Esophagus muscularis mucosa (tissue), 4 donors: ENCODE measurements around the gene PRPF31. TPM values are rescaled to one million over a fixed set of nuclear protein-coding genes. Genes with fewer than 3 reads are reported as not detected.

Experiments
- DNase-seq: peaks from one replicate; pipeline ENCODE4 v3.0.0-alpha.2; 2017; ENCODE audit errors: extremely low spot score
- H3K27ac ChIP-seq, 4 donors: fragments of 200-600 bp; sonication (generic); replicated peaks in 1 of 4; 1 replicate in 3 of 4; 2 replicates in 1 of 4; pipeline ENCODE4 v1.5.1; 2016 to 2019; ENCODE audit warnings: mild to moderate bottlenecking in 1 of 4
- H3K27me3 ChIP-seq, 4 donors: fragments of 200-600 bp; sonication (generic); one replicate each; pipeline versions ENCODE4 v1.5.1 to v1.6.0; 2016 to 2019
- H3K36me3 ChIP-seq, 4 donors: fragments of 200-600 bp; sonication (generic); one replicate each; pipeline ENCODE4 v1.5.1; 2016 to 2019
- H3K4me1 ChIP-seq, 4 donors: fragments of 200-600 bp; sonication (generic); one replicate each; pipeline ENCODE4 v1.5.1; 2016 to 2019
- H3K4me3 ChIP-seq, 4 donors: fragments of 200-600 bp; sonication (generic); 1 replicate in 2 of 4; 2 replicates in 2 of 4; pipeline ENCODE4 v1.5.1; 2016 to 2019; ENCODE audit warnings: mild to moderate bottlenecking in 4 of 4, moderate library complexity in 1 of 4
- H3K9me3 ChIP-seq, 4 donors: fragments of 200-600 bp; sonication (generic); 1 replicate in 3 of 4; 2 replicates in 1 of 4; pipeline ENCODE4 v1.5.1; 2016 to 2019
- EP300 ChIP-seq: sonication (generic); formaldehyde crosslinking; IDR thresholded peaks from one replicate; pipeline ENCODE4 v1.6.1; 2017; ENCODE audit warnings: antibody characterized with exemption
- POLR2A ChIP-seq: fragments of 450-650 bp; IDR thresholded peaks from one replicate; pipeline ENCODE4 v1.6.1; 2017; ENCODE audit warnings: antibody characterized with exemption, moderate library complexity, mild to moderate bottlenecking, low read depth
- POLR2AphosphoS5 ChIP-seq, 2 donors: sonication (generic); formaldehyde crosslinking; IDR thresholded peaks; one replicate each; pipeline ENCODE4 v1.6.1; 2017; ENCODE audit warnings: antibody characterized with exemption in 2 of 2
- WGBS: methylation state at CpG from one replicate; pipeline ENCODE4 v1.1.5; 2018; 5-methylcytosine and 5-hydroxymethylcytosine counted together
- intact Hi-C: fragments of 100-400 bp; cut with DNase I; formaldehyde crosslinking; loops from one replicate; pipeline ENCODE4 v1.15.1; 2023
- total RNA-seq, 4 donors: library from RNA; depleted of rRNA; stranded (reverse); fragments of >200 nt; gene quantifications; one replicate each; pipeline versions ENCODE4 v1.1.0 to v1.2.1, GENCODE V29; 2016
- TF ChIP-seq, protein P1 (sequence below), 3 experiments: fragments of 200-600 bp in 2 of 3; fragments of 450-650 bp in 1 of 3; sonication (generic) in 2 of 3; IDR thresholded peaks; one replicate each; pipeline ENCODE4 v1.5.1; 2017 to 2019; ENCODE audit warnings: antibody characterized with exemption in 3 of 3, mild to moderate bottlenecking in 2 of 3, moderate library complexity in 1 of 3

Gene PRPF31
- total RNA-seq, 4 donors from 2014 or later = 44.9 to 64.3 (median 56.0) TPM

DNA sequence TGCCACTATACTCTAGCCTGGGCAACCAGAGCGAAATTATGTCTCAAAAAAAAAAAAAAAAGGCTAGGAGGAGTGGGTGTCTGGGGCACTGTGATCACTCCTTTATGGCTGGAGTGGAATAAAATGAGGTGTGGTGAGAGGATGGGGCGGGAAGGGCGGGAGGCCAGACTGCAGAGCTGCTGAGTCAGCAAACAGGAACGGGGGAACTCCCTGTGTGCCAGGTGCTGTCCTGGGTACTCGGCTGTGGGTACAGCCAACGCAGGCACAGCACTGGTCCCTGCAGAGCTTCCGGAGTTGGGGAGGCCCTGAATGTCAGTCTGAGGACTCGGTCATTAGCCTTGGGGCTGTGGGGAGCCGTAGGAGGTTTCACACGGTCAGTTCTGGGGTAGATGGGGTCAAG, 5.7 kb downstream of the PRPF31 start:
- TF ChIP-seq, protein P1, sequence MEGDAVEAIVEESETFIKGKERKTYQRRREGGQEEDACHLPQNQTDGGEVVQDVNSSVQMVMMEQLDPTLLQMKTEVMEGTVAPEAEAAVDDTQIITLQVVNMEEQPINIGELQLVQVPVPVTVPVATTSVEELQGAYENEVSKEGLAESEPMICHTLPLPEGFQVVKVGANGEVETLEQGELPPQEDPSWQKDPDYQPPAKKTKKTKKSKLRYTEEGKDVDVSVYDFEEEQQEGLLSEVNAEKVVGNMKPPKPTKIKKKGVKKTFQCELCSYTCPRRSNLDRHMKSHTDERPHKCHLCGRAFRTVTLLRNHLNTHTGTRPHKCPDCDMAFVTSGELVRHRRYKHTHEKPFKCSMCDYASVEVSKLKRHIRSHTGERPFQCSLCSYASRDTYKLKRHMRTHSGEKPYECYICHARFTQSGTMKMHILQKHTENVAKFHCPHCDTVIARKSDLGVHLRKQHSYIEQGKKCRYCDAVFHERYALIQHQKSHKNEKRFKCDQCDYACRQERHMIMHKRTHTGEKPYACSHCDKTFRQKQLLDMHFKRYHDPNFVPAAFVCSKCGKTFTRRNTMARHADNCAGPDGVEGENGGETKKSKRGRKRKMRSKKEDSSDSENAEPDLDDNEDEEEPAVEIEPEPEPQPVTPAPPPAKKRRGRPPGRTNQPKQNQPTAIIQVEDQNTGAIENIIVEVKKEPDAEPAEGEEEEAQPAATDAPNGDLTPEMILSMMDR (IDR thresholded peaks at IDR 0.05) = no peak
- TF ChIP-seq POLR2AphosphoS5 (IDR thresholded peaks at IDR 0.05) (no peak), EP300 (no peak)
- no peak for DNase-seq
- H3K27me3 ChIP-seq = no peaks in the 10 kb centered on the region
- intact Hi-C loops = no loop called here
- no peaks in the 10 kb centered on the region for H3K9me3 ChIP-seq
- peaks cover 51 to 83% (median 80%) of the 10 kb centered on the region in 4 donors for H3K36me3 ChIP-seq
- no peak overlapping the region for H3K4me3 ChIP-seq
- H3K27ac ChIP-seq = no peak overlapping the region
- peaks cover 9 to 11% (median 11%) of the 10 kb centered on the region in 4 donors for H3K4me1 ChIP-seq
- 96% methylated on average over 9 of the region's 10 CpGs for WGBS

DNA sequence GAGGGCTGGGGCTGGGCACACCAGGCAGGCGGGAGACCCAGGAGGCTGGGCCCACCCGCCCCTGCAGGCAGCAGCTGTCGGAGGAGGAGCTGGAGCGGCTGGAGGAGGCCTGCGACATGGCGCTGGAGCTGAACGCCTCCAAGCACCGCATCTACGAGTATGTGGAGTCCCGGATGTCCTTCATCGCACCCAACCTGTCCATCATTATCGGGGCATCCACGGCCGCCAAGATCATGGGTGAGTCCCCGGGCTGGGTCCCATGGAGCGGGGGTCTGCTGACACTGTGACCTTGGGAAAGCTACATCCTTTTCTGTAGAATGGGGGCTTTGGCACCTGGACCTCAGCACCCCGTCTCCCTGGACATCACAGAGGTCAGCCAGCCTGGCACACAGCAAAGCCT, 8.1 kb downstream of the PRPF31 start:
- no peak for DNase-seq
- TF ChIP-seq, protein P1 (IDR thresholded peaks at IDR 0.05) = no peak
- TF ChIP-seq POLR2AphosphoS5 (IDR thresholded peaks at IDR 0.05) = no peak
- TF ChIP-seq EP300 = no peak
- no peak for TF ChIP-seq POLR2A
- peaks cover 69 to 100% (median 99%) of the 10 kb centered on the region in 4 donors for H3K36me3 ChIP-seq

DNA sequence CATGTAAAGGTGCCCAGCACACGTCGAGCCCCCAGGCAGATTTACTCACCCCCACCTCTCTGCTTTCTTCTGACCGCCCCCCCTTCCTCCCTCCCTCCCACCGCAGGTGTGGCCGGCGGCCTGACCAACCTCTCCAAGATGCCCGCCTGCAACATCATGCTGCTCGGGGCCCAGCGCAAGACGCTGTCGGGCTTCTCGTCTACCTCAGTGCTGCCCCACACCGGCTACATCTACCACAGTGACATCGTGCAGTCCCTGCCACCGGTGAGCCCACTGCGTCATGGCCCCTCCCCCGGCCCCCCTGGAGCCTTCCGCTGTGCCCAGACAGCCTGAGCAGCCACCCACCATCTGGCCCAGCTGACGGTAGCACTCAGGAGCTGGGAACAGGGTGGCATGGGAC, 8.8 kb downstream of the PRPF31 start:
- TF ChIP-seq EP300 (no peak), POLR2A (no peak), POLR2AphosphoS5 (IDR thresholded peaks at IDR 0.05) (no peak)
- TF ChIP-seq, protein P1 (IDR thresholded peaks at IDR 0.05) = no peak
- intact Hi-C loops = no loop called here
- Histone ChIP-seq H3K9me3 (no peaks in the 10 kb centered on the region), H3K27ac (no peak overlapping the region), H3K27me3 (no peaks in the 10 kb centered on the region), H3K4me3 (no peak overlapping the region), H3K4me1 (no peaks in the 10 kb centered on the region), H3K36me3 (peaks cover 75 to 100% (median 99%) of the 10 kb centered on the region in 4 donors)
- DNase-seq = no peak
- 92% methylated on average over 17 of the region's 19 CpGs for WGBS

More for the DNA sequence above, 8.1 kb downstream of the PRPF31 start:
- H3K9me3 ChIP-seq = no peaks in the 10 kb centered on the region
- H3K4me3 ChIP-seq = no peak overlapping the region
- 87% methylated on average over 6 of the region's 17 CpGs for WGBS
- H3K27ac ChIP-seq = no peak overlapping the region
- no peaks in the 10 kb centered on the region for H3K4me1 ChIP-seq
- H3K27me3 ChIP-seq = no peaks in the 10 kb centered on the region
- intact Hi-C loops = no loop called here

DNA sequence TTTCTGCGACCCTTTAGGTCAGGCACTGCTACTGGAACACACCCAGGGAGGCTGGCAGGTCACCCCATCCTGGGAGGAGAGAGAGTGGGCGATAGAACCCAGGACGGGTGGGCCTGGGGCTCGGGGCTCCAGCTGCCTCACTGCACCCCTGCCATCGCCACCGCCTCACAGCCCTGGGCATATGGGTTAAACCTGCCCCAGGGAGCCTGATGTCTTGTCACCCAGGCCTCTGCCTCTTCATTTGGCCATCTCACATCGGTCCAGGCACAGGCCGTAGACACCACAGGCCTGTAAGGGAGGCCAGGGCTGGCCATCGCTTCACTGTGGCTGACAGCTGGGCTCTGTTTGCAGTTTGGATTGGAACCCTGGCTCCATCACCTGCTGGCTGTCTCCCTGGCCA, 10.2 kb downstream of the PRPF31 start:
- TF ChIP-seq POLR2A (no peak), EP300 (no peak), POLR2AphosphoS5 (IDR thresholded peaks at IDR 0.05) (no peak)
- TF ChIP-seq, protein P1 (IDR thresholded peaks at IDR 0.05) = no peak
- 90% methylated on average over 5 of the region's 9 CpGs for WGBS
- DNase-seq = no peak
- no peak overlapping the region for H3K4me3 ChIP-seq
- no peaks in the 10 kb centered on the region for H3K27me3 ChIP-seq
- no peak overlapping the region for H3K27ac ChIP-seq
- intact Hi-C loops = no loop called here
- no peaks in the 10 kb centered on the region for H3K4me1 ChIP-seq
- no peaks in the 10 kb centered on the region for H3K9me3 ChIP-seq
- peaks cover 83 to 99% (median 97%) of the 10 kb centered on the region in 4 donors for H3K36me3 ChIP-seq

DNA sequence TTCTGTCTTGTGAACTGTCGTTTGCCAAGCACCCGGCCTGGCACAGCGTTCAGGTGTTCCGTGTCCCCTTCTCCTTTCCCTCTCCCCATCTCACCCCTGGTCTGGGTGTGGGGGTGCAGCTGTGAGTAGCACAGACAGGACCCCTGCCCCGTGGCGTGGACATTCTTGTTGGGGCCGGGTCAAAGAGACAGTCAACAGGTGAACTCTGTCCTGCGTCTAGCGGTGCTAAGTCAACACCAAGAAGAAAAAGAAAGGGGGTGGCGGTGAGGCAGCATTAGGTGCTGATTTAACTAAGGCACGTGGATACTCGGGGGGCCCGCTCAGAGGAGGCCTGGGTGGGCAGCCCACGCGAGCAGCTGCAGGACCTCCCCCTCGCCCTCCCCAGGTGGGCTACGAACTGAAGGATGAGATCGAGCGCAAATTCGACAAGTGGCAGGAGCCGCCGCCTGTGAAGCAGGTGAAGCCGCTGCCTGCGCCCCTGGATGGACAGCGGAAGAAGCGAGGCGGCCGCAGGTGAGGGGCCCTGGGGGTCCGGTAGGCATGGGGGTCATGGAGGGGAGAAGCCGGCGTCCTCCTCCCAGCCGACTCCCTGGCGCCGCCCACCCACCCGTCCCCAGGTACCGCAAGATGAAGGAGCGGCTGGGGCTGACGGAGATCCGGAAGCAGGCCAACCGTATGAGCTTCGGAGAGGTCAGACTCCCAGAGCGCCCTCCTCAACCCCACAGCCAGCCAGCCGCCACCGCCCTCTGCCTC, 12.3 kb downstream of the PRPF31 start:
- intact Hi-C loops = no loop called here
- TF ChIP-seq, protein P1 (IDR thresholded peaks at IDR 0.05) = no peak
- TF ChIP-seq POLR2AphosphoS5 (IDR thresholded peaks at IDR 0.05) = no peak
- no peak for TF ChIP-seq EP300
- 95% methylated on average over 41 of the region's 44 CpGs for WGBS
- Histone ChIP-seq H3K9me3 (no peaks in the 10 kb centered on the region), H3K36me3 (peaks cover 84 to 99% (median 97%) of the 10 kb centered on the region in 4 donors), H3K4me1 (no peaks in the 10 kb centered on the region), H3K27ac (no peak overlapping the region), H3K4me3 (no peak overlapping the region), H3K27me3 (no peaks in the 10 kb centered on the region)
- no peak for DNase-seq
